GM18870 (cell line): Measurements from ENCODE around the gene HAND2.

ENCODE experiments used
- ATAC-seq: cut with Tn5 transposase; IDR thresholded peaks from one replicate; pipeline ENCODE4 v1.9.1; 2021; ENCODE audit warnings: moderate library complexity; ENCODE audit not compliant: unreplicated experiment

HAND2 gene

DNA sequence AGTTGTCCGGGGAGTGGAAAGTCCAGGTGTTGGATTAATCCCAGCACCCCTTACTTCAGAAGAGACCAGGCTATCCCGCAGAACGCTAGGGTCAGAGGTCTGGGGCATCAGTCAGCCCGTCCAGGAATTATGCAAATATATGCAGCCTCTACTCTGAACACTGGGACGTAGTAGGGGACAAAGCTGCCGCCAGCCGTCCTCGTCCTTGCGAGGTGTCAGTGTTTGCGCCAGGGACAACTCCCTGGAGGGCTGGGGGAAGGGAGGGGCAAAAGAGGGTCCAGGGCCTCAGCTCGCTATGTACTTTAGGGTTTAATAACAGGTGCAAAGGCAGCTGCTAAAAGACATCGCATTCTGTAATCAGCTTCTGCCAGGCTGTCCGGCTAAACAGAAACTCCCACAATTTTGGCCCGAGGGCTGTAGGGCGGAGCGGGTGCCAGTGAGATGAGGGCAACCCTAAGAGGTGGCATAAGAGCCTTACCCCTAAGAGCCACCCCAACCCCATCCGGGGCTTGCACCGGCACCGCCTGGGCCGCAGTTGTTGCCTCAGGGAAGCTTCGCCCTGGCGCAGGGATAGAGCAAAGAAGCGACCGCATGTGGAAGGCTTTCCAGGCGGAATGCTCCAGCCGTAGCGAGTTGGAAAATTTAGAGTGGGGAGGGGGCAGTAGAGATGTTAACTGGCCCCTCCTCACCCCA lies 8.4 kb downstream of the HAND2 start:
- no peak for ATAC-seq

DNA sequence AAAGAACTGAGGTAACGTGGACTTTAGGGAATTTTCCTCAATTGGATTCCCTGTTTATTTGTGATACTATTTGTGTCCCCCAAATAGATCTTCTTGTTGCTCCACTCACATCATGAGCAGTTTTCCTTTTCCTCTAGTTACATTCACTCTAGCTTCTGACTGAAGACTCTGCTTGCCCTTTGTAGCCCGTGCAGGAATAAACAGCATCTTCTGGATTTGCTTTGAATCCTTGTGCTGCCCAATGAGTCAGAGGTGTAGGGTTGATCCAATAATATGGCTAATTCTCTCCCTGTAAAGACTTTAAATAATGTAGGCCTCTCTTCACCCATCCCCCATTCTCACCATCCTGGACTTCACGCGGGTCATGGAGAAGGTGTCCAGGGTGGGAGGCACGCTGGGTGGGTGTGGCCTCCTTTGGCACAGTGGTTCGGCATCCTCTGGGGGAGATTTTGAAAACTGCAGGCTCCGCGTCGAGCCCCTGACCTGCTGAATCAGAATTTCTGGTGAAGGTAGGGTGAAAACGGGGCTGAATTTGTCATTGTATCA lies 9.0 kb downstream of the HAND2 start:
- no peak for ATAC-seq

- ATAC-seq = no peak
These were observed 10.6 kb downstream of the HAND2 start for GRCh38 chr4:173519111-173520101.

DNA sequence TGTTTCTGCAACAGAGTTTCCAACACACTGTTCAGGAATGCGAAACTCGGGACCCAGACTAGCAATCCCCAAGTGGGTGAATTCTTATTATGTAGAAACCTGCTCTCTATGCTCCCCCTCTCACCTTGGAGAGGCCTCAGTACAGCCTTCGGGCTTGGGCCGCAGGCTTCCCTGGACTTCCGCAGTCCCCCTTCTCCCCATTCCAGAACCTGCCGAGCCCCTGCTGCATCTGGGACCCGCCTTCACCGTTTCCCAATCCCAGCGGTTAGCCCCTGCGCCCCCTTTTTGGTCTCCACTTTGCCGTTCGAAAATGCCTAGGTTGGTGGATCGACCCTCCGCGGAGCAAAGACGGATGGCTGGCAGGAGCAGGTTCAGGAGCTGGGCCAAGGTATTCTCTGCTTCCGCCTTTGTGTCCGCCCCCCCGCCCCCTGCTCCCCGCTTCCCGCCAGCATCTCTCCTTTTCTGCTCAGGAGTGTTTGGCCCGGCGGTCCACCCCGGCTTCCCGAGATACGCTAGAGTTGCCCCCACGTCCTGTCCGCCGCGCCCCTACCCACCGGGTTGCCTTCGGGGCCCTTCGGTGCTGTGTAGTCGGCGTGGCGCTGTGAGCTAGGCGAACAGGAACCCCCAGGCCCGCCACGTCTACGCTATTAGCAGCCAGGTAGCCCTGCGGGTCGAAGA lies 11.5 kb downstream of the HAND2 start:
- ATAC-seq = no peak

GRCh38 chr4:173517781-173518424 lies 12.1 kb downstream of the HAND2 start:
- ATAC-seq = no peak

- no peak for ATAC-seq
These were observed 13.2 kb downstream of the HAND2 start for GRCh38 chr4:173516621-173517524.

DNA sequence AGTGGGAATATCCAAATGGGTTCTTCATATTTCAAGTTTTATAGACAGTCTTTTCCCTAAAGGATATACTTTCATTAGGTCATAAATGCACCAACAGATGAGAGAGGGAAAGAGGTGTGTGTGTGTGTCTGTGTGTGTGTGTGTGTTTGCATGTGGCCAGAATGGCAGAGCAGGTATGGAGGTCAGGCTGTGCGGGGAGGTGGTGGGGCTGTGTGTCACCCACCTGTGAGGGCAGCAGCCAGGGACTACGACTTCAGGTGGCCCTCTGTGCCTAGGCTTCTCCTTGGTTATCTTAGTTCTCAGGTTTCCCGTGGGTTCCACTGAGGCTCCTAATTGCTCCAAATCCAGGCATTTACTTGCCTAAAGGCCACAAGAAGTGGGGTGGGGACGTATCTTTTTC lies 14.6 kb downstream of the HAND2 start:
- no peak for ATAC-seq

- no peak for ATAC-seq
These were observed 15.3 kb downstream of the HAND2 start for GRCh38 chr4:173514641-173515217.

DNA sequence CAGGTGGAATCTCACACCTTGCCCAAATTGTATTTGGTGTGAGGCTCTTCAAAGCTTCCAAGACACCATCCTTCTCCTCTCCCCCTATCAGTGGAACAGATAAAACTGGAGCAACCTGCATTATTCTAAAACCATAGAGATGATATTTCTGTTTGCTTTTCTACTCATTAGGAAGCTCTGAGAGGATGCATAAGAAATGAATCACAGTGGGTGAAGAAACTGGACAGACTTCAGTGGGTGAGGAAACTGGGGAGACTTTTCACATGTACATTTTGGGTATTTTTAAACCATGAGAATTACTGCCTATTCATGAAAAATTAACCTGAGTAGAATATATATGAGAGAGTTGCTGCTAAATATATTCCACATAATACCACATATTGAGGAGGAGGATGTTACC lies 16.4 kb downstream of the HAND2 start:
- no peak for ATAC-seq

GRCh38 chr4:173511787-173512361 lies 18.2 kb downstream of the HAND2 start:
- no peak for ATAC-seq

DNA sequence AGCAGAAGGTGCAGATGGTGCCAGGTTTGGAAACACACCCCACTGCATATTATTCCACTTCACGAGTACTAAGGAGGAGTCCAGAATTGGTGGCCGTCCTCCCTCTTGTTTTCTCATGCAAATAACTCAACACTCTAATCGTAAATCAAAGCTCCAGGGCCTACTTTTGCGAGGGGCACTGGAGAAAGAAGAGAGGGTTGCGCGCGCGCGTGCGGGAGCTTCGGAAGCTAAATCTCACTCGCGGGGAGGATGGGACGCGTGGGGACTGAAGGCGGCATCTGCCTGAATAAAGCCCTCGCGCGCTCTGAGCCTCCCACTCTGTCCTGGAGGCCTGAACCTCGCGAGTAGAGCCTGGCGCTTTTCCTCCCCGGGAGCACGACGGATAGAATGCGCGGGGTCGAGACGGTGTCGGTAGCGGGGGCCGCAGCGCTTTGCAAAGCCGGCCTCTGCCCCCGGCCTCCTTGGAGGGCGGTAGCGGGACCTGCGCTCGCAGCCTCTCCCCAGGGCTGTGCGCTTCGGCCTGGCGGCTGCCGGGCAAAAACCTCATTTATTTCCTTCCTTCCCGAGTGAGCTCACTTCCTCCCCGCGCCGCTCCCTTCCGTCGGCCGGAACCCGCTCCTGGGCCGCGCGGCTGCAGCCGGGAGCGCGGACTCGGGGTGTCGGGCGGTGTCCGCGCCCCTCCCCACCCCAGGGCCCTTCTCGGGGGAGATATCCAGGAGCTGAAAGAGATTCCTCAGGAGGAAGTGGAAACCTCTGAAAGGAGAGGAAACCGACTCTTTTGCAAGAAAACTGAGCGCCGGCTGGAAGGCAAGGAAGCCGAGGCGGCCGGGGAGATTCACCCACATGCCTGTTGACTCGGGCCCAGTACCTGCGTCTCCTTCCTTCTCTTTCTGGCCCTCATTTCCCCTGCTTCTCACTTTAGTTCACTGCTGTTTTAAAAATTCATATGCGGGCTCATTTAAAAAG lies 20.7 kb downstream of the HAND2 start:
- ATAC-seq = peak; percentile 33

GRCh38 chr4:173508386-173509035 lies 21.5 kb downstream of the HAND2 start:
- no peak for ATAC-seq

DNA sequence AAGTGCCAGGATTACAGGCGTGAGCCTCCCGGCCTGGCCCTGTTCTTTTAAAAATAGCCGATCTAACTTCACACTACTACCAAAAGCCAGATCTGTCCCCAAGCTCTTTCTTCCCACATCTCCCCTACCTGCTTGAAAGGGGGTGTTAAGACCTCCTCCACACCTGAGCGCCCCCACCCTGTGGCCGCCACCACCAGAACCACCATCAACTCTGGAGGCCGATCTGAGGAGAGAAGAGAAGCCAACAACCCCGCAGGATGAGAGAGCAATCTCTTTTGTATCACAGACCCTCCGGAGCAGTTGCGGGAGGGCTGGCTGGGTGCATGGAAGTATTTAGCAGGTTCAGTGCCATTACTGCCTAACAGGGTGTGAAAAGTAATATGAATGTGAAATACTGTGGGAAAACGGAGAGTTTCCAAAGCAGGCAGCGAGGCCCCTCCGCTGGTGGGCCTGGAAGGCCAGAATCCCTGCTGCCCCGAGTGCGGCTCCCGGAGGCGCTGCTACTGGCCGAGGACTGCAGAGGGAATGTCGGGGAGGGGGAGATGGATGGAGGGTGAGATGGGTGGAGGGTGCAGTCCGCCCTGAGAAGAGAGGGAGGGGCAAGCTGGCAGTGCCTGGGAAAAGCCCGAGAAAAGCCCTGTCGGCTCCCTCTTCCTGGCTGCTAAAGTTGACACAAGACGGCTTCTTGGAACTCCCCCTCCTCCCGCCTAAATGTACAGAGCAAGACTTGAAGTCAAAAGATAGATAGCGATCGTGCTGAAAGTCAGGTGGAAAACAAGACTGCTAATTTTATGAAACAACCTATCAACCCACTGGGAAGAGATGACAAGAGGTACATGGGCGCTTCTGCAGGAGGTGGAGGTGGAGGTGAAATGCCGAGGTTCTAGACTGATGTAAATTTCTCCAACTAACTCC lies 22.3 kb downstream of the HAND2 start:
- no peak for ATAC-seq

GRCh38 chr4:173506597-173507211 lies 23.3 kb downstream of the HAND2 start:
- peak; percentile 3 for ATAC-seq

DNA sequence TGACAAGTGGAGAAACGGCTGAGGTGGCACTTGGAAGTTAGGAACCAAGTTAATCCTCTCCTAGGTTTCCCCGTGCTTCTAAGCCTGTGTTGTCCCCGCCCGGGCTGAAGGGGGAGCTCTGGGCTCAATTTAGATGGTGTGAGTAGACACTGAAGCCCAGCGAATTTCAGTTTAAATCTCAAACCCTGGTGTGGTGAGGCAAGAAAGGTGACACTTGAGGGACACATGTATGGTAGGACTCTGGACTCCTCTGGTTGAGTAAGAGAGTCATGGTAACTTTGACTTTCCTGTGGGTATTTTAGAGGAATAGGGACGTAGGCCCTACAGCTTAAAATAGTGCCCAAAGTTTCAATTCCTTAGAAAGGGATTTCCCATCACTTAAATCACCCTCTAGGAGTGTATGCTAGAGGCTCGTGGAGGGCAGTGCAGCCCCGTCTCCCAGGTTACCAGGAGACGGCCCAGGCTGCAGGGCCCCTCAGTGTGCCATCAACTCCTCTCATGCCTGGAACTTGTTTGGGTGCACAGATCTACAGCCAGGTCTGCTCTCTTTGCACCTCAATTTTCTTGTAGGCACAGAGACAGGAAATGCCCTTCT lies 24.0 kb downstream of the HAND2 start:
- peak; percentile 82 for ATAC-seq

- no peak for ATAC-seq
These were observed 25.9 kb downstream of the HAND2 start for GRCh38 chr4:173504181-173504503.
